HG03135 (cell line): ENCODE results near the gene SEC61A2.
A peak's percentile ranks its signal among the peaks of the same experiment; 100 is the strongest.
"Not testable (repeated sequence)": the region's sequence is repeated elsewhere in the genome, so short reads cannot be mapped to it uniquely, and the experiment has no call there.

Source experiments
- ATAC-seq: cut with Tn5 transposase; IDR thresholded peaks from one replicate; pipeline ENCODE4 v1.9.1; 2021; ENCODE audit warnings: mild to moderate bottlenecking, moderate library complexity; ENCODE audit not compliant: unreplicated experiment

The SEC61A2 gene

GRCh38 chr10:12158111-12158510 lies 28.6 kb downstream of the SEC61A2 start:
- ATAC-seq = no peak

GRCh38 chr10:12160664-12161063 lies 31.2 kb downstream of the SEC61A2 start:
- no peak for ATAC-seq

- no peak for ATAC-seq
Observed at GRCh38 chr10:12162927-12163326, 33.5 kb downstream of the SEC61A2 start.

- no peak for ATAC-seq
Observed at GRCh38 chr10:12164085-12164484, 34.6 kb downstream of the SEC61A2 start.

- ATAC-seq = no peak
Observed at GRCh38 chr10:12165036-12165435, 35.6 kb downstream of the SEC61A2 start.

- ATAC-seq = no peak
Observed at GRCh38 chr10:12165999-12166775, 36.7 kb downstream of the SEC61A2 start.

GRCh38 chr10:12171512-12171911 lies 42.0 kb downstream of the SEC61A2 start:
- ATAC-seq = not testable (repeated sequence)

GRCh38 chr10:12177642-12178041 lies 48.2 kb downstream of the SEC61A2 start:
- no peak for ATAC-seq

- ATAC-seq = no peak
Observed at GRCh38 chr10:12179606-12180170, 50.2 kb downstream of the SEC61A2 start.

GRCh38 chr10:12180221-12180974 lies 50.9 kb downstream of the SEC61A2 start:
- ATAC-seq = no peak

GRCh38 chr10:12181065-12181775 lies 51.7 kb downstream of the SEC61A2 start:
- peak; percentile 70 for ATAC-seq

GRCh38 chr10:12184165-12184564 lies 54.7 kb downstream of the SEC61A2 start:
- ATAC-seq = no peak

GRCh38 chr10:12186323-12186722 lies 56.8 kb downstream of the SEC61A2 start:
- ATAC-seq = no peak

- ATAC-seq = no peak
Observed at GRCh38 chr10:12187321-12187905, 57.9 kb downstream of the SEC61A2 start.

- no peak for ATAC-seq
Observed at GRCh38 chr10:12188656-12189055, 59.2 kb downstream of the SEC61A2 start.

- ATAC-seq = no peak
Observed at GRCh38 chr10:12189426-12189825, 59.9 kb downstream of the SEC61A2 start.

- no peak for ATAC-seq
Observed at GRCh38 chr10:12191715-12192114, 62.2 kb downstream of the SEC61A2 start.

GRCh38 chr10:12193193-12193592 lies 63.7 kb downstream of the SEC61A2 start:
- ATAC-seq = no peak

- ATAC-seq = no peak
Observed at GRCh38 chr10:12194752-12195271, 65.3 kb downstream of the SEC61A2 start.

GRCh38 chr10:12195281-12195602 lies 65.8 kb downstream of the SEC61A2 start:
- ATAC-seq = peak; percentile 22
